NCI-H2171 treated with DMSO at 0.1 percent for 48 hours (cell line): ENCODE results near the gene ZBTB7A.

Experiments
- DNase-seq: peaks from one replicate; lab custom pipeline; 2025; lab: John Stamatoyannopoulos, UW

The ZBTB7A gene

DNA sequence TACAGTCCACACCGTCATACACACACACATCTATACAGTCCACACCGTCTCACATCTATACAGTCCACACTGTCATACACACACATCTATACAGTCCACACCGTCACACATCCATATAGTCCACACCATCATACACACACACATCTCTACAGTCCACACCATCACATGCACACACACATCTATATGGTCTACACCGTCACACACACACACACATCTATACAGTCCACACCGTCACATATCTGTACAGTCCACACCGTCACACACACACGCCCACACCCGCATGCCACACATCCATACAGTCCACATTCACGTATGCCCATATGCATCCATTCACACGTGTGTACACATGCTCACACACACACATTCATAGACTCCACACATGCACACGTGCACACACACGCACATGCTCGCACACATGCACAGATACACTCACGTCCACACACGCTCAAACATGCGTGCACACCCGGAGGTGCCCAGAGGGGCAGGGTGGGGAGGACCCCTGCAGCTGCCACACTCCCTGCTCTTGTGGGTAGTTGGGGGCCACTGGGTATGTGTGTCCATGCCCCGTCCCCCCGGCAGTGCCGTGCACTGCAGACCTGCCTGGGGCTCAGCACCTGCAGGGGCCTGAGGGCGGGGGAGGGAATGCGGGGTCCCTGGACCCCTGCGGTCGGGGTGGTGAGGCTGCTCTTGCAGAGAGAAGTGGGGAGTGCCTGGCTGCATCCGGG lies 30.0 kb downstream of the ZBTB7A start:
- no peak for DNase-seq

DNA sequence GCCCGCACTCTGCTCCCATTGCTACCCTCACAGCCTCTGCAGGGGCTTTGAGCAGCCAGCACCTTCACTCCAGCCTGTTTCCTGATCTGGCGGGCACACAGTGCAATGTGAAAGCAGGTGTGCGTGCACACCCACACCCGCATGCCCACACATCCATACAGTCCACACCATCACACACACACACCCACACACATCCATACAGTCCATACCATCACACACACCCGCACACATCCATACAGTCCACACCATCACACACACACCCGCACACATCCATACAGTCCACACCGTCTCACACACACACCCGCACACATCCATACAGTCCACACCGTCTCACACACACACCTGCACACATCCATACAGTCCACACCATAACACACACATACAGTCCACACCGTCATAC lies 31.1 kb downstream of the ZBTB7A start:
- no peak for DNase-seq

- no peak for DNase-seq
Measured at GRCh38 chr19:4035018-4035566, 31.6 kb downstream of the ZBTB7A start.

DNA sequence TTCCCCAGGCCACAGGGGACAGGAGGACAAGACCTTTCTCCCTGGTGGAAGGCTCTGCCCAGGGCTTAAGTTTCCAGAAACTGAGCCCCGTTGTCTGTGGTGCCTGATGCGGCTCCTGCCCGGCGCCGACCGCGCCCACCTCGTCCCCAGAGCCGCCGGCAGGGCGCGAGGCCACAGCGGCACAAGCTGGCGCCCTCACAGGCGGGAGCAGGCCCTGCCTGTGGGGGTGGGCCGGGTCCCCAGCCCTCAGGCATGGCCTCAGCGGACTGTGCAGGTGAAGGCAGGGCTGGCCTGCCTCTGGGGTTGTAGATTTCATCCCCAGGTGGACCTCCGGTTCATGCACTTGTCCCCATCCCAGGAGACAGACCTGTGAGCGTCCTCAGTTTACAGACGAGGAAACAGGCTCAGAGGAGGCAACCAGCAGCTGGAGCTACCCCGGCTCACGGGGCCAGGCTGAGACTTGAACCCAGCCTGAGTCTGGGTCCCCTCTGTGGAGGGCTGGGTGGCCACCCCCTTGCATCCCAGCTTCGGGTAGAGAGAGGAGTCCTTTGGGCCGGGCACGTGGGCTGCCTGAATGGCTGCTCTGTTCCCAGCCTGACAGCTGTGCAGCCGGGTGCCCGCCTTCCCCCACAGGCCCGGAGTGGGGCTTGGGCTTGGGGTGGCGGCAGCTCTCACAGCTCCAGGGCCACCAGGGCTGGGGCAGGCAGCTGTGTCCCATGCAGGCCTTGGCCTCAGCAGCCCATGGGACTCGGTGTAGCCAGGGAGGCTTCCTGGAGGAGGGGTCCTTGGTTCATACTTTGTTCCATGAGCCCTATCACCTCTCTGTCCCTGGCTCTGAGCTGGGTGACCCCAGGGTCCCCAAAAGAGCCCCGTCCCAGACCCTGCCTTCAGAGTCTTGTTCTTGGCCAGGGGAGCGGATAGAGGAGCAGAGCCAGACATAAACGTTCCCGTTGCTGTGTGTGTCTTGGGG lies 32.4 kb downstream of the ZBTB7A start:
- no peak for DNase-seq

GRCh38 chr19:4033028-4033956 lies 33.4 kb downstream of the ZBTB7A start:
- DNase-seq, result no peak

GRCh38 chr19:4032436-4032835 lies 34.3 kb downstream of the ZBTB7A start:
- no peak for DNase-seq

GRCh38 chr19:4031420-4031819 lies 35.3 kb downstream of the ZBTB7A start:
- no peak for DNase-seq

DNA sequence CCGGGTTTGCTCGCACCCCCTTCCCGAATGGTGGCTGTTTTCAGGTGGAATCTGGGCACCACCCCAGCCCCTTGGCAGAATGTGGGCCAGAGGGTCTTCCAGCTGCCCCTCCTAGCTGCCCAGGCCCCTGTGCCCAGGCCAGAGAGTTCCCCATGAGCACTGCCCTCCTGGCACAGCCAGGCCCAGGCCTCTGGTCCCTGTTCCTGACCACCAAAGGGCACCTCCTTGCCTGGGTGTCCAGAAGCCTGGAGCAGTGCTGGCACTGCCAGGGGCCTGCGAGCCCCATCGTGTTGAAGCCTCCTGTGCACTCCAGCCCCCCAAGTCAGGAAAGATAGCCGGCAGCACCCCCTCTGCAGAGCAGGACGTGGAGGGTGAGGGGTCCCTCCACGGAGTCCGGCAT lies 35.7 kb downstream of the ZBTB7A start:
- no peak for DNase-seq

GRCh38 chr19:4030552-4030951 lies 36.1 kb downstream of the ZBTB7A start:
- no peak for DNase-seq

DNA sequence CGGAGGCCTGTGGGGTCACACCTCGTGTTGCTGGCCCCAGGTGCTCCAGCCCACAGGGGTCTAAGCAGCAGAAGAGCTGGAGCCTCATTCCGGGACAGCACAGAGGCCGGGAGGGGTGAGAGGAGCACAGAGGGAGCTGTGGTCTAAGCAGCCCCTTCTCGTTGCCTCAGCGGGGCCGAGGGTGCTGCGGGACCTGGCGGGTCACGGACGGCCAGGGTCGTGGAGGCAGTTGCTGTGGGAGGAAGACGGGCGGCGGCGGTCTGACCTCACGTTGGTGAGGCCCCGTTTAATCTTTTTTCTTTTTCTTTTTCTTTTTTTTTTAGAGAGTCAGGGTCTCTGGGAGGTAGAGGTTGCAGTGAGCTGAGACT lies 37.5 kb downstream of the ZBTB7A start:
- no peak for DNase-seq

GRCh38 chr19:4028334-4029246 lies 38.1 kb downstream of the ZBTB7A start:
- DNase-seq, result no peak

DNA sequence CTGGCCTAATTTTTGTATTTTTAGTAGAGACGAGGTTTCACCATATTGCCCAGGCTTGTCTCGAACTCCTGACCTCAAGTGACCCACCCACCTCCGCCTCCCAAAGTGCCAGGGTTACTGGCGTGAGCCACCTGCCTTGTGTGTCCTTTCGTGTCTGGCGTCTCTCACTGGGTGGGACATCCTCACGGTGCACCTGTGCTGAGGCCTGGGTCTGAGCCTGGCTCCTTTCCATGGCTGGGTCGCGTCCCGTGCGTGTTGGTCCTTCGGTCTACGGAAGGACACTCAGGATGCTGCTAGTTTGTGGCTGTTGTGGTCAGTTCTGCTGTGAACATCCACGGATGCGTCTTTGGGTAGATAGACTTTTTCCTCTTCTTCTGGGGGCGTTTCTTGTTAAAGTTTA lies 39.6 kb downstream of the ZBTB7A start:
- DNase-seq, result no peak

- no peak for DNase-seq
Measured at GRCh38 chr19:4025317-4025716, 41.4 kb downstream of the ZBTB7A start.

DNA sequence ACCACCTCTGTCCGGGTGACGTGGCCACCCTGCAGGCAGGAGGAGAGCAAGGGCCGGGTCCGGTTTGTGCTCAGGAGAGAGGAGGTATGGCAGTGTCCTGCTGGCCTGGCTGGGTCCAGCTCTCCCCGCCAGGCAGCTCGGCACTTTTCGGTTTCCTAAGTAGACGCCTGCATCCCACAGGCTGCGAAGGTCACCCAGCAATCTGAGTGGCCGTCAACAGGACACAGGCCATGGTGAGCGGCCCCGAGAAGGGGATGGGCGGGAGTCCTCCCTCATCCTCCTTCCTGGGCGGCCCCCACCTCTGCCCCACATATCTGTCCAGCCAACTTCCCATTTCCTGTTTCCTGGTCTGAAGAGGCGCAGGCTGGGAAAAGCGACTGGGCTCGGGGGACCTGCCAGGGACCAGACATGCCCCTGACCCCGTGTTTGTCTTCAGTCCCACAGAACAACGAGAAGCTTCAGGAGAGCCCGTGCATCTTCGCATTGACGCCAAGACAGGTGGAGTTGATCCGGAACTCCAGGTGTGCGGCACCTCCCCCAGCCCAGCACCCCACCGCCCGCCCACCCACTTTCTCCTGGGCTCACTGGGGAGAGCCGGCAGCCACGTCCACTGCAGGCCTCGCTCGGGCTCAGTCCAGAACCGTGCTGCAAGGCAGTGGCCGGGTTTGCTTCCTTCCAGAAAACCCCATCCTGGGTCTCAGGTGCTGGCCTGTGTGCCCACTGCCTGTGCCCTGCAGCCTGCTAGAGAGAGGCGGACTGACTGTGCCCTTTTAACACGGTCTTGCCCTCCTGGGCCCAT lies 42.9 kb downstream of the ZBTB7A start:
- no peak for DNase-seq

DNA sequence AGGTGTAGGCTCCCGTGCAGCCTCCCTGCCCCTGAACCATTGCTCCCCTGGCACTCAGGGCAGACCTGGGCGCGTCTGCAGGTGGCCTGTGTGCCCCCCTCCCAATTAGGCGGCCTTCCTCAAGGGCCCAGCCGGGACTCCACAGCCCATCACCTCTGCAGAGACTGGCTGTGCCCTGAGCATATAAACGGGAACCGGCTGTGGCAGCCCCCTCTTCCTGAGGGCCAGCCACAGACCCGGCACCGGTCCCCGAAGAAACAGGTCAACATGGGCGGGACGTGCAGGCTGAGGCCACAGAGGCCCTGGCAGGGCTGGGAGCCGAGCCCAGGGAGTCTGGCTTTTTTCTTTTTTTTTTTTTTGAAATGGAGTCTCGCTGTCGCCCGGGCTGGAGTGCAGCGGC lies 47.1 kb downstream of the ZBTB7A start:
- no peak for DNase-seq

DNA sequence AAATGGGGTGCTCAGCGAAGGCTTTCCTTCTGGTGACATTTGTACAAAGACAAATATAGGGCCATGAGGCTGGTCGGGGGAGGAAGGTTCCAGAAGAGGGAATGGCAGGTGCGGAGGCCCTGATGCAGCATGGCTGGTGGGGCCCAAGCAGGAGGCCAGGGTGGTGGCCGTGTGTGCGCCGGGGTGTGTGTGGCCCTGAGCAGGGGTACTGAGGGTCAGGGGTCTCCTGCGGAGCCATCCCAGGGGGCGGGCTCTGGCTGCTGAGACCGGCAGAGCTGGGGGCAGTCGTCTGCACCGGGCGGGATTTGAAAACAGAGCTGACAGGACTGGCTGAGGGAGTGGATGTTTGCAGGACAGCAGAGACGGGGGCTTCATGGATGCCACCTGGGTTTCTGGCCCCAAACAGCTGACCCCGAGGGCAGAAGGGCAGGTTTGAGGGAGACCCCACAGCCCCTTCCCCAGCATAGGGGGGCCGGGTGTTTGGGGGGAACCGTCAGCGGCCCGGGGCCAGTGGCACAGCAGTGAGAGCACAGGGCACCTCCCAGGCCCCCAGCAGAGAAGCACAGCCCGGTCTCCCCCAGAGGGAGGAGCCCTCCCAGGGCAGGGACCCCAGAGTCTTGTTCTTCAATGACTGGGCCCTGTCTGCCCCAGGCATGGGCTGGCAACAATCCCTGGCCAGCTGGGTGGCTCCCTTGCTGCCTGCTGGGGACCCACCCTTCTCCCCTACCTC lies 47.8 kb downstream of the ZBTB7A start:
- no peak for DNase-seq

DNA sequence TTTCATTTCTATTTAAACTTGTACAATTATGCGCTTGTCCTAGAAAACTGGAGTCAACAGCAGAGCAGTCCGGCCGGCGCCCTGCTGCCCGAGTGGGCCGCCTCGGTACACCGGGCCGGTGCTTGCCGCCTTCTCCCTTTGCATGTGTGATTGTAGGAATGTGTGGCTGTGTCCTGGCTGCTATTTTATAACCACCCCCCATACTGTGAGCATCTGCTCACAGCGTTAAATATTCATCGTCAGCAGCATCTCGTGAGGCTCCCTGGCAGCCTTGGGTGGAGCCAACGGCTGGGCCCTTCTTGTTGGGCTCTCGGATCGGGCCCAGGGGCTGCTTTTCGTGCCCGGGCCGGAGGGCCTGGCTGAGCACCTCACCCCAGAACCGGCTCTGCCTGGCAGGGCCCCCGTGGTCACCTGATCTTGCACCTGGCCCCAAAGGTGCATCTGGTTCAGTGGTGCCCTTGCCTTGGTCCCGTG lies 48.5 kb downstream of the ZBTB7A start:
- no peak for DNase-seq

DNA sequence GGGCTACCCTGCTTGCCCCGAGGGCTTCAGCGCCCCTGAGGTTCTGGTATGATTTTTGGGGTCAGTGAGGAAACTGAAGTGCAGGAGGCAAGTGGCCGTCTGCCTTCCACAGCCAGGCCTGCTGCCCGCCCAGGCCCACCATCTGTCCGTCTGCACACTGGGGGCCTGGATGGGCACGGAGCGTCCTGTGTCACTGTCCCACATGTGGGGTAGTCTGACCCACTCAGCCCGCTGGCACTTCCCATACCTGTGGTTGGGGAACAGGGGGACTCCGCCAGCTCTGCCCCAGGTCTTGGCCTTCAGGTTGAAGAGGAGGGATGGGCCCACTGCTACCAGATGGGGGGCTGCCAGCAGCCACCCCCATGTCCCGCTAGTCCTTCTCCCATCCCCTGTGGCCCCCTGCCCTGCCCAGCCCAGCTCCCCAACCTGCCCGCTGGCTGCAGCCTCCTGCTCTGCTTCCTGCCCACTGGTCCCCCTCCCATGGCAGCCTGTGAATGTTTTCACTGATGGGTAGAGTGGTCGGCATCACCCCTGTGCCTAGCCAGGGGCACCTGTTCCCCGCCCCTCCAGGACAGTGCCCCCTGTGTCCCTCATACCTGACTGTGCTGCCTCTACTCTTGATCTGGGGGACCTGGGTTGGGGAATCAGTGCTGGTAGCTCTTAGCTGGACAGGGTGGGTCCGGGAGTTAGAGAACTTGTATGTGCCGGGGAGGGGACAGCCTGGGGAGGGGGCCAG lies 49.6 kb downstream of the ZBTB7A start:
- DNase-seq, result no peak
